ENCODE measurements around the gene AKR7A2.

Gene AKR7A2

GRCh38 chr1:19359357-19359756, 47.4 kb upstream of the AKR7A2 start:
- no CpG with 5 or more reads among the region's 11 CpGs for WGBS (ENCODE audit: extremely low coverage, insufficient coverage, insufficient read length)

GRCh38 chr1:19358710-19359109, 46.8 kb upstream of the AKR7A2 start:
- H3K9me3 ChIP-seq (ENCODE audit: insufficient read depth, low read depth, low read length), result no peaks in the 10 kb centered on the region
- no peaks in the 10 kb centered on the region for H3K79me1 ChIP-seq (ENCODE audit: low read length)
- H3K4ac ChIP-seq (ENCODE audit: low read depth, low read length), result peak overlapping the region; percentile 6
- H3K4me2 ChIP-seq (ENCODE audit: low read length), result no peak overlapping the region
- H3K27ac ChIP-seq (ENCODE audit: low read depth, low read length), result no peak overlapping the region
- no peak overlapping the region for H3K14ac ChIP-seq (ENCODE audit: low read length)
- peaks cover 2 to 3% of the 10 kb centered on the region in 2 experiments for H3K4me1 ChIP-seq (ENCODE audit: control insufficient read depth in 1 of 2, insufficient read depth in 2 of 2, low read length in 2 of 2)
- H2BK5ac ChIP-seq (ENCODE audit: low read depth, low read length, poor library complexity), result no peak overlapping the region
- H2BK120ac ChIP-seq (ENCODE audit: insufficient read depth, low read length, poor library complexity), result no peak overlapping the region
- peaks cover 5% of the 10 kb centered on the region for H3K79me2 ChIP-seq (ENCODE audit: control insufficient read depth, insufficient read depth, low read length, poor library complexity)
- DNase-seq, result no peak
- no peak overlapping the region for H3K4me3 ChIP-seq (ENCODE audit: low read depth, low read length)
- H4K91ac ChIP-seq (ENCODE audit: low read depth, low read length), result no peak overlapping the region
- H2AFZ ChIP-seq (ENCODE audit: insufficient read depth, low read length, poor library complexity), result no peak overlapping the region
- no peak overlapping the region for H4K12ac ChIP-seq (ENCODE audit: low read depth, low read length)
- no peaks in the 10 kb centered on the region for H3K27me3 ChIP-seq (ENCODE audit: insufficient read depth, low read length)
- H3K18ac ChIP-seq (ENCODE audit: low read length), result peak overlapping the region; percentile 6
- H3K23ac ChIP-seq (ENCODE audit: low read length), result no peak overlapping the region
- no peak overlapping the region for H2AK5ac ChIP-seq (ENCODE audit: low read length)
- no peak overlapping the region for H3K9ac ChIP-seq (ENCODE audit: low read length)
- WGBS (ENCODE audit: extremely low coverage, insufficient coverage, insufficient read length), result no CpG with 5 or more reads among the region's 8 CpGs
- no peak overlapping the region for H4K8ac ChIP-seq (ENCODE audit: low read depth, low read length)
- peaks cover 37 to 45% of the 10 kb centered on the region in 2 experiments for H3K36me3 ChIP-seq (ENCODE audit: control insufficient read depth in 1 of 2, insufficient read depth in 2 of 2, low read length in 2 of 2)
- H2BK12ac ChIP-seq (ENCODE audit: low read length), result no peak overlapping the region

More at GRCh38 chr1:19359357-19359756, 47.4 kb upstream of the AKR7A2 start:
- Histone ChIP-seq H3K18ac (ENCODE audit: low read length) (peak overlapping the region; percentile 67), H3K4ac (ENCODE audit: low read depth, low read length) (peak overlapping the region; percentile 10), H3K27ac (ENCODE audit: low read depth, low read length) (no peak overlapping the region), H3K14ac (ENCODE audit: low read length) (no peak overlapping the region), H3K4me2 (ENCODE audit: low read length) (no peak overlapping the region), H4K91ac (ENCODE audit: low read depth, low read length) (no peak overlapping the region), H2BK12ac (ENCODE audit: low read length) (no peak overlapping the region), H2BK5ac (ENCODE audit: low read depth, low read length, poor library complexity) (no peak overlapping the region), H3K23ac (ENCODE audit: low read length) (no peak overlapping the region), H4K8ac (ENCODE audit: low read depth, low read length) (no peak overlapping the region), H3K9ac (ENCODE audit: low read length) (no peak overlapping the region), H4K12ac (ENCODE audit: low read depth, low read length) (no peak overlapping the region), H2AFZ (ENCODE audit: insufficient read depth, low read length, poor library complexity) (no peak overlapping the region), H3K36me3 (ENCODE audit: control insufficient read depth in 1 of 2, insufficient read depth in 2 of 2, low read length in 2 of 2) (peaks cover 33 to 39% of the 10 kb centered on the region in 2 experiments), H2AK5ac (ENCODE audit: low read length) (no peak overlapping the region), H3K4me1 (ENCODE audit: control insufficient read depth in 1 of 2, insufficient read depth in 2 of 2, low read length in 2 of 2) (peaks cover 2 to 3% of the 10 kb centered on the region in 2 experiments), H2BK120ac (ENCODE audit: insufficient read depth, low read length, poor library complexity) (no peak overlapping the region), H3K4me3 (ENCODE audit: low read depth, low read length) (no peak overlapping the region), H3K79me2 (ENCODE audit: control insufficient read depth, insufficient read depth, low read length, poor library complexity) (peaks cover 5% of the 10 kb centered on the region), H3K9me3 (ENCODE audit: insufficient read depth, low read depth, low read length) (no peaks in the 10 kb centered on the region), H3K27me3 (ENCODE audit: insufficient read depth, low read length) (no peaks in the 10 kb centered on the region), H3K79me1 (ENCODE audit: low read length) (no peaks in the 10 kb centered on the region)
- DNase-seq, result no peak

- H3K27me3 ChIP-seq (ENCODE audit: insufficient read depth, low read length), result no peaks in the 10 kb centered on the region
- no peak overlapping the region for H2AFZ ChIP-seq (ENCODE audit: insufficient read depth, low read length, poor library complexity)
- no peak overlapping the region for H3K4ac ChIP-seq (ENCODE audit: low read depth, low read length)
- no peak overlapping the region for H3K27ac ChIP-seq (ENCODE audit: low read depth, low read length)
- H3K4me2 ChIP-seq (ENCODE audit: low read length), result no peak overlapping the region
- H4K8ac ChIP-seq (ENCODE audit: low read depth, low read length), result no peak overlapping the region
- H3K36me3 ChIP-seq (ENCODE audit: control insufficient read depth in 1 of 2, insufficient read depth in 2 of 2, low read length in 2 of 2), result peaks cover 50 to 55% of the 10 kb centered on the region in 2 experiments
- no peak overlapping the region for H3K14ac ChIP-seq (ENCODE audit: low read length)
- DNase-seq, result no peak
- H3K9me3 ChIP-seq (ENCODE audit: insufficient read depth, low read depth, low read length), result no peaks in the 10 kb centered on the region
- no peak overlapping the region for H4K91ac ChIP-seq (ENCODE audit: low read depth, low read length)
- H3K18ac ChIP-seq (ENCODE audit: low read length), result no peak overlapping the region
- peaks cover 2 to 3% of the 10 kb centered on the region in 2 experiments for H3K4me1 ChIP-seq (ENCODE audit: control insufficient read depth in 1 of 2, insufficient read depth in 2 of 2, low read length in 2 of 2)
- no peak overlapping the region for H3K4me3 ChIP-seq (ENCODE audit: low read depth, low read length)
- no peak overlapping the region for H2BK12ac ChIP-seq (ENCODE audit: low read length)
- no peak overlapping the region for H2BK5ac ChIP-seq (ENCODE audit: low read depth, low read length, poor library complexity)
- WGBS (ENCODE audit: extremely low coverage, insufficient coverage, insufficient read length), result no CpG with 5 or more reads among the region's 13 CpGs
- peaks cover 3% of the 10 kb centered on the region for H3K79me2 ChIP-seq (ENCODE audit: control insufficient read depth, insufficient read depth, low read length, poor library complexity)
- no peak overlapping the region for H4K12ac ChIP-seq (ENCODE audit: low read depth, low read length)
- H3K23ac ChIP-seq (ENCODE audit: low read length), result no peak overlapping the region
- no peaks in the 10 kb centered on the region for H3K79me1 ChIP-seq (ENCODE audit: low read length)
- no peak overlapping the region for H3K9ac ChIP-seq (ENCODE audit: low read length)
- no peak overlapping the region for H2BK120ac ChIP-seq (ENCODE audit: insufficient read depth, low read length, poor library complexity)
- no peak overlapping the region for H2AK5ac ChIP-seq (ENCODE audit: low read length)
Observed at GRCh38 chr1:19357299-19357986, 45.5 kb upstream of the AKR7A2 start.

- DNase-seq, result no peak
- Histone ChIP-seq H3K27me3 (ENCODE audit: insufficient read depth, low read length) (no peaks in the 10 kb centered on the region), H3K27ac (ENCODE audit: low read depth, low read length) (no peak overlapping the region), H3K4me1 (ENCODE audit: control insufficient read depth in 1 of 2, insufficient read depth in 2 of 2, low read length in 2 of 2) (peaks cover 0 to under 1% of the 10 kb centered on the region in 2 experiments), H2AFZ (ENCODE audit: insufficient read depth, low read length, poor library complexity) (no peak overlapping the region), H3K9me3 (ENCODE audit: insufficient read depth, low read depth, low read length) (no peaks in the 10 kb centered on the region), H3K9ac (ENCODE audit: low read length) (no peak overlapping the region), H4K8ac (ENCODE audit: low read depth, low read length) (no peak overlapping the region), H3K4me3 (ENCODE audit: low read depth, low read length) (no peak overlapping the region), H3K23ac (ENCODE audit: low read length) (no peak overlapping the region), H2BK120ac (ENCODE audit: insufficient read depth, low read length, poor library complexity) (no peak overlapping the region), H3K4ac (ENCODE audit: low read depth, low read length) (no peak overlapping the region), H2AK5ac (ENCODE audit: low read length) (no peak overlapping the region), H4K12ac (ENCODE audit: low read depth, low read length) (no peak overlapping the region), H3K4me2 (ENCODE audit: low read length) (no peak overlapping the region), H2BK12ac (ENCODE audit: low read length) (no peak overlapping the region), H3K18ac (ENCODE audit: low read length) (no peak overlapping the region), H3K14ac (ENCODE audit: low read length) (no peak overlapping the region), H4K91ac (ENCODE audit: low read depth, low read length) (no peak overlapping the region), H2BK5ac (ENCODE audit: low read depth, low read length, poor library complexity) (no peak overlapping the region), H3K36me3 (ENCODE audit: control insufficient read depth in 1 of 2, insufficient read depth in 2 of 2, low read length in 2 of 2) (peaks cover 58 to 65% of the 10 kb centered on the region in 2 experiments), H3K79me1 (ENCODE audit: low read length) (no peaks in the 10 kb centered on the region), H3K79me2 (ENCODE audit: control insufficient read depth, insufficient read depth, low read length, poor library complexity) (peaks cover 3% of the 10 kb centered on the region)
- WGBS (ENCODE audit: extremely low coverage, insufficient coverage, insufficient read length), result no CpG with 5 or more reads among the region's 5 CpGs
Observed at GRCh38 chr1:19356266-19356665, 44.3 kb upstream of the AKR7A2 start.

All from trophoblast cell (in vitro differentiated cells and primary cell).